IPS-18a (cell line): Measurements from ENCODE around the gene NSFL1C.

ENCODE experiments used
- H3K27ac ChIP-seq: one replicate; pipeline ENCODE4 v1.5.1; 2013; ENCODE audit warnings: low read length
- H3K27me3 ChIP-seq: one replicate; pipeline ENCODE4 v1.6.1; 2013; ENCODE audit warnings: mild to moderate bottlenecking, low read length; ENCODE audit not compliant: control insufficient read depth, insufficient read depth
- H3K36me3 ChIP-seq: one replicate; pipeline ENCODE4 v1.6.1; 2013; ENCODE audit warnings: low read depth, low read length; ENCODE audit not compliant: control insufficient read depth
- H3K4me1 ChIP-seq: one replicate; pipeline ENCODE4 v1.6.1; 2013; ENCODE audit warnings: low read depth, low read length; ENCODE audit not compliant: control insufficient read depth
- H3K4me3 ChIP-seq: one replicate; pipeline ENCODE4 v1.5.1; 2013; ENCODE audit warnings: low read length
- H3K9ac ChIP-seq: one replicate; pipeline ENCODE4 v1.6.1; 2013; ENCODE audit warnings: mild to moderate bottlenecking, low read length, moderate library complexity
- H3K9me3 ChIP-seq: one replicate; pipeline ENCODE4 v1.6.1; 2013; ENCODE audit warnings: low read depth, low read length; ENCODE audit not compliant: control insufficient read depth

NSFL1C gene

GRCh38 chr20:1430004-1430451, 36.6 kb downstream of the NSFL1C start:
- H3K9me3 ChIP-seq: peaks cover 19% of the 10 kb centered on the region
- no peak overlapping the region for H3K4me3 ChIP-seq
- H3K4me1 ChIP-seq: peaks cover 32% of the 10 kb centered on the region
- H3K9ac ChIP-seq: no peak overlapping the region
- no peaks in the 10 kb centered on the region for H3K27me3 ChIP-seq
- no peaks in the 10 kb centered on the region for H3K36me3 ChIP-seq
- no peak overlapping the region for H3K27ac ChIP-seq

- H3K9me3 ChIP-seq: peaks cover 15% of the 10 kb centered on the region
- H3K36me3 ChIP-seq: no peaks in the 10 kb centered on the region
- H3K4me1 ChIP-seq: peaks cover 36% of the 10 kb centered on the region
- no peak overlapping the region for H3K27ac ChIP-seq
- no peak overlapping the region for H3K9ac ChIP-seq
- no peaks in the 10 kb centered on the region for H3K27me3 ChIP-seq
- H3K4me3 ChIP-seq: no peak overlapping the region
These were observed 37.4 kb downstream of the NSFL1C start for GRCh38 chr20:1429143-1429728.

DNA sequence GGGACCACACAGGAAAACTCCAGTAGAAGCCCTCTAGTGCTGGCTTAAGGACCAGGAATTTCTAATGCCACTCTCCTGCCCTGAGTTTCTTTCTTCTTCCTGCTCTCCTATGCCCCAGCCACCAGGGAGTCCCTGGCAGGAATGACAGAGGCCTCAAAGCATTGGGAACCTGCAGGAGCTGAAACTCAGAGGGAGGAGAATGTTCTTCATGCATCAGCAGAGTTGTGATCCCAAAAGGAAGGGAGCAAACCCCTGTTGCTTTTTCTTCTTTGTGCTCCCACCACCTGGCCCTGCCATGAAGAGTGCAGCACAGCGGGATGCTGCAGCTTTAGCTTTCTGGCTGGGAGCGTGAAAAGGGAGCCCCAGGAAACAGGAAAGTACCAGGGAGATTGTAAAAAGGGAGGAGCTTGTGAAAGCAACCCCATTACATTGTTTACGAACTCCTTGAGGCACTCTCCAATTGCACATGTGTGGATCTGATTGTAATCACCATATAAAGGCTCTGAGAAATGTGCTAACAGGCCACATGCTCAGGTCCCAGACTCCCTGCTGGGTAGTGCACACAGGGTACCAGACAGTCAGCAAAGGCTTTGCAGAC, 39.1 kb downstream of the NSFL1C start:
- Histone ChIP-seq H3K4me1 (peaks cover 40% of the 10 kb centered on the region), H3K36me3 (no peaks in the 10 kb centered on the region), H3K4me3 (no peak overlapping the region), H3K27me3 (no peaks in the 10 kb centered on the region), H3K27ac (peak overlapping the region; percentile 67), H3K9me3 (peaks cover 2% of the 10 kb centered on the region), H3K9ac (no peak overlapping the region)

- Histone ChIP-seq H3K36me3 (no peaks in the 10 kb centered on the region), H3K4me3 (no peak overlapping the region), H3K4me1 (peaks cover 30% of the 10 kb centered on the region), H3K9me3 (no peaks in the 10 kb centered on the region), H3K27ac (no peak overlapping the region), H3K9ac (no peak overlapping the region), H3K27me3 (no peaks in the 10 kb centered on the region)
These were observed 40.3 kb downstream of the NSFL1C start for GRCh38 chr20:1426231-1426849.

DNA sequence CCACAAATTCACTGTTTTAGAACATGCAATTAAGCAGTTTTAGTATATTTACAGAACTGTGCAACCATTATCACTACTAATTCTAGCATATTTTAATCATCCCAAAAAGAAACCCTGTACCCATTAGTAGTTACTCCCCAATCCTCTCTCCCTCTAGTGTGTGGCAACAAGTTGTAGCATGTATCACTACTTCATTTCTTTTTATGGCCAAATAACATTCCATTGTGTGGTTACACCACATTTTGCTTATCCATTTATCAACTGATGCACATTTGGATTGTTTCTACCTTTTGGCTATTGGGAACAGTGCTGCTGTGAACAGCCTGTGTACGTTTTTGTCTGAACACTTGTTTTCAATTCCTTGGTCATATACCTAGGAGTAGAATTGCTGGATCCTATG, 42.3 kb downstream of the NSFL1C start:
- Histone ChIP-seq H3K27me3 (no peaks in the 10 kb centered on the region), H3K27ac (peak overlapping the region; percentile 73), H3K4me1 (peaks cover 30% of the 10 kb centered on the region), H3K9ac (no peak overlapping the region), H3K36me3 (no peaks in the 10 kb centered on the region), H3K4me3 (no peak overlapping the region), H3K9me3 (peaks cover 5% of the 10 kb centered on the region)

DNA sequence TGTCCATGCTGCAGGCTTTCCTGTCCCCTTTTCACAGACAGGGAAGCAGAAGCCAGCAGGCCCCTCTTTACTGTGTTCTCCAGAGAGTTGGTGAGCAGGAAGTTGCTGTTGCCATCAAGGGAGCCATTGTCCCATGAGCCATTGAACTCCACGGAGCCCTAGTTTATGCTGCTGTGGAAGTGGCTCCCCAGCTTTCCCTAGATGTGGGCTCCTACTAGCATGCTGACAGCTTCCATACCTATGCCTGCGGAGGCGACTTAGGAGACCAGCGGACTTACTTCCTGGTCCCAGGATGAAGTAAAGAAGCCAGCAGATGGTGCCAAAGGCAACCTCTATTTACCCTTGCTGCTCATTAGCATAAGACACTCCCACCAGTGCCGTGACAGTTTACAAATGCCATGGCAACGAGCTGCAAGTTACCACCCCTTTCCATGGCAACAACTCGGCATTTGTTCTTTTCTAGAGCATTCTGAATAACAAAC, 43.0 kb downstream of the NSFL1C start:
- no peak overlapping the region for H3K4me3 ChIP-seq
- peaks cover 30% of the 10 kb centered on the region for H3K4me1 ChIP-seq
- H3K27me3 ChIP-seq: no peaks in the 10 kb centered on the region
- peaks cover 5% of the 10 kb centered on the region for H3K9me3 ChIP-seq
- H3K36me3 ChIP-seq: no peaks in the 10 kb centered on the region
- no peak overlapping the region for H3K9ac ChIP-seq
- peak overlapping the region; percentile 73 for H3K27ac ChIP-seq

DNA sequence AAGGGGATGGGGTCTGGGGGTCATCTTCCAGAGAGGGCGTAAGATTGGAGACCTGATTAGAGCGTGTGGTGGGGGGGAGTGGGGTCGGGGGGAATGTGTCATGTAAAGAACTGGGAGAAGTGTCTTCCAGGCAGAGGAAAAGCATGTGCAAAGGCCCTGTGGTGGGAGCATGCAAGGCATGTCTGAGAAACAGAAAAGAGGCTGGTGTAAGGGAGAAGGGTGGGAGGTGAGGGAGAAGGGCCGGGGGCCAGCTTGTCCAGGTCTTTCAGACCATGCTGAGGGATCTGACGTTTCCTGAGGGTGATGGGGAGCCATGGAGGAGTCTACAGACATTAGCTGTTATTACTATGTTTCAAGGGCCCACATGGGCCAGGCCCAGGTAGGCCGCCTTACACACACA, 43.4 kb downstream of the NSFL1C start:
- H3K27me3 ChIP-seq: no peaks in the 10 kb centered on the region
- peaks cover 30% of the 10 kb centered on the region for H3K4me1 ChIP-seq
- no peak overlapping the region for H3K4me3 ChIP-seq
- no peak overlapping the region for H3K9ac ChIP-seq
- peaks cover 5% of the 10 kb centered on the region for H3K9me3 ChIP-seq
- H3K27ac ChIP-seq: no peak overlapping the region
- H3K36me3 ChIP-seq: no peaks in the 10 kb centered on the region

- Histone ChIP-seq H3K9me3 (peaks cover 5% of the 10 kb centered on the region), H3K27ac (no peak overlapping the region), H3K36me3 (no peaks in the 10 kb centered on the region)
These were observed 43.9 kb downstream of the NSFL1C start for GRCh38 chr20:1422753-1423152.

GRCh38 chr20:1420066-1420465, 46.6 kb downstream of the NSFL1C start:
- peaks cover 5% of the 10 kb centered on the region for H3K9me3 ChIP-seq
- no peak overlapping the region for H3K4me3 ChIP-seq
- H3K4me1 ChIP-seq: peaks cover 8% of the 10 kb centered on the region
- H3K27me3 ChIP-seq: no peaks in the 10 kb centered on the region
- no peak overlapping the region for H3K27ac ChIP-seq
- no peak overlapping the region for H3K9ac ChIP-seq
- H3K36me3 ChIP-seq: no peaks in the 10 kb centered on the region

More at GRCh38 chr20:1422753-1423152, 43.9 kb downstream of the NSFL1C start:
- no peaks in the 10 kb centered on the region for H3K27me3 ChIP-seq
- no peak overlapping the region for H3K9ac ChIP-seq
- H3K4me3 ChIP-seq: no peak overlapping the region
- peaks cover 27% of the 10 kb centered on the region for H3K4me1 ChIP-seq

GRCh38 chr20:1418350-1418749, 48.3 kb downstream of the NSFL1C start:
- H3K27me3 ChIP-seq: no peaks in the 10 kb centered on the region
- no peaks in the 10 kb centered on the region for H3K4me1 ChIP-seq
- no peaks in the 10 kb centered on the region for H3K36me3 ChIP-seq
- H3K9ac ChIP-seq: no peak overlapping the region
- H3K4me3 ChIP-seq: no peak overlapping the region
- H3K27ac ChIP-seq: no peak overlapping the region
- peaks cover 5% of the 10 kb centered on the region for H3K9me3 ChIP-seq

DNA sequence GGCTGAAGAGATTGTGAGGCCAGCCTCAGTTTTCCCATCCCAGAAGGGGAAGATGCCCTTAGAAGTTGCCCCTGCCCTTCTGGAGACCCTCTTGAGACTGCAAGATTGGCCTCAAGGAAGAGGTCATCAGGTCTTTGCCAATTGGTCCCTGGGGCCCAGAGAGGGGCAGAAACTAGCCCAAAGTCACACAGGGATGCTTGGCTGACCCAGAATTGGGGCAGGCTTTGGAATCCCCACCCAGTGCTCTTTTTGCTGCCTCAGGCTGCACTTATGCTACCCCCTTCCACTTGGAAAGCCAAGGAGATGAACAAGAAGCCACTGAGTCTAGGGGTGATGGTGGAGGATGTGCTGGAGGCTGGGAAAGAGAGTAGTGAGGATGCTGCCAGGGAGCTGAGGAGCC, 48.9 kb downstream of the NSFL1C start:
- Histone ChIP-seq H3K36me3 (no peaks in the 10 kb centered on the region), H3K9me3 (peaks cover 5% of the 10 kb centered on the region), H3K9ac (no peak overlapping the region), H3K4me1 (no peaks in the 10 kb centered on the region), H3K27ac (no peak overlapping the region), H3K4me3 (no peak overlapping the region), H3K27me3 (no peaks in the 10 kb centered on the region)

DNA sequence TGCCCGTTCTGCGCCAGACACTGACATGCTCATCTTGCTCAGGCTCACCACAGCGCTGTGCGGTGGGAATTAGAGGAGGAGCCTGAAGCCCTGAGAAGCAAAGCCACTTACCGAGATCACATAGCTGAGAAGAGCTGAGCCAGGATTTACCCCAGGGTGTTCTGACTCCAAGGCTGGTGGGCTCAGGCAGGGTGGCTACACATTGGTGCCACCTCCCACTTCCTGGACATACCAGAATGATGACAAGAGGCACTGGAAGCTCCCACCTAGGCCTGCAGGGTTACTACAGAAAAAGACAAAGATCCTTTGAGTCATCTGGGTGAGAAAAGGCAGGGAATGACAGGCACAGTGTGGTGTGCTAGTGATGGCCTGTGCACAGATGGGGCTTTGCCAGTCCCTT, 49.4 kb downstream of the NSFL1C start:
- H3K27me3 ChIP-seq: no peaks in the 10 kb centered on the region
- H3K36me3 ChIP-seq: no peaks in the 10 kb centered on the region
- no peak overlapping the region for H3K4me3 ChIP-seq
- H3K4me1 ChIP-seq: no peaks in the 10 kb centered on the region
- no peak overlapping the region for H3K27ac ChIP-seq
- no peak overlapping the region for H3K9ac ChIP-seq
- H3K9me3 ChIP-seq: peaks cover 5% of the 10 kb centered on the region
